OCI-LY1 (cell line): Measurements from ENCODE around the gene KIAA0319L.

Source experiments
- CTCF ChIP-seq: fragments of 200-600 bp; sonication (generic), shearing (Covaris generic); IDR thresholded peaks from 2 replicates; pipeline ENCODE4 v1.5.1; 2017; ENCODE audit warnings: mild to moderate bottlenecking, antibody characterized with exemption, low read length, moderate library complexity, mixed read lengths
- EZH2 ChIP-seq: fragments of 200-600 bp; sonication (generic), shearing (Covaris generic); IDR thresholded peaks from 2 replicates; pipeline ENCODE4 v1.8.0; 2017; ENCODE audit warnings: borderline replicate concordance, mixed run types, mild to moderate bottlenecking, antibody characterized with exemption, low read length, moderate library complexity, mixed read lengths

- no peak for TF ChIP-seq CTCF
- TF ChIP-seq EZH2: no peak
These were observed 79.3 kb downstream of the KIAA0319L start for GRCh38 chr1:35477870-35478269.
